ENCODE data around the gene NFE2. TPM values are rescaled to one million over a fixed set of nuclear protein-coding genes. Genes with fewer than 3 reads are reported as not detected.
"Not testable (repeated sequence)": the region's sequence is repeated elsewhere in the genome, so short reads cannot be mapped to it uniquely, and the experiment has no call there.

NFE2 gene
- total RNA-seq, 1 experiment from 2014 or later = not detected

DNA sequence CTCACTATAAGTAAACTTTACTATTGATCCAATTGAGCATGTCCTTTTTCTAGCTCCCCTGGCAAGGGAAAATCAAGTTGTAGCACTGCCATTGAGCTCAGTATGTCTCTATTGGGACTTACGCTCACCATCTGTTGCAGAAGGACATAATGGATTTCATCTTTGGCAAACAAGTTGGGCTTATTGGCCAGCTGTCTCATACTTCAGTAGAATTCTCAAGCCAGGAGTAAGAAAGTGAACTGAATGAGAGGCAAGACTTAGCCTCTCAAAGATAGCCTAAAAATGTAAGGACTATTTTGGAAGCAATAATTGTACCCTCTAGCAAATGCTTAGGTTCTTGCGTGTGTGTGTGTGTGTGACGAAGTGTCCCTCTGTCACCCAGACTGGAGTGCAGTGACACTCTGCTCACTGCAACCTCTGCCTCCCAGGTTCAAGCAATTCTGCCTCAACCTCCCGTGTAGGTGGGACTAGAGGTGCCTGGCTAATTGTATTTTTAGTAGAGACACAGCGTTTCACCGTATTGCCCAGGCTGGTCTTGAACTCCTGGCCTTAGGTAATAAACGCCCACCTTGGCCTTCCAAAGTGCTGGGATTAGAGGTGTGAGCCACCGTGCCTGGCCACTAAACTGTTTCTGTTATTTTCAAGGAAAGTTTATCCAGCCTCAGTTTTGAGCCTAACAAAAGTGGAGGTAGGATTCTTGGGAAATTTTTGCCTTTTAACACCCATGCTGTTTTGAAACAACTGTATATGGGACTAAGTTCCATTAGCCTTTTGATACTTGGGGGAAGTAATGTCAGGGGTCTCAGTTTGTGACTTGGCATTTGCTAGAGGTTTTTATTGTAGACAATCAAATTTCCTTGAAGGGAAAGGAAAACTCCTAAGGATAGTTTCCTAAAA, 13.3 kb downstream of the NFE2 start:
- in situ Hi-C loops (cut with HindIII; ENCODE audit: low pct_unique_long_range_greater_than_20kb, low sequenced_read_pairs) = no loop called here
- no peak for DNase-seq (ENCODE audit: low read depth)

DNA sequence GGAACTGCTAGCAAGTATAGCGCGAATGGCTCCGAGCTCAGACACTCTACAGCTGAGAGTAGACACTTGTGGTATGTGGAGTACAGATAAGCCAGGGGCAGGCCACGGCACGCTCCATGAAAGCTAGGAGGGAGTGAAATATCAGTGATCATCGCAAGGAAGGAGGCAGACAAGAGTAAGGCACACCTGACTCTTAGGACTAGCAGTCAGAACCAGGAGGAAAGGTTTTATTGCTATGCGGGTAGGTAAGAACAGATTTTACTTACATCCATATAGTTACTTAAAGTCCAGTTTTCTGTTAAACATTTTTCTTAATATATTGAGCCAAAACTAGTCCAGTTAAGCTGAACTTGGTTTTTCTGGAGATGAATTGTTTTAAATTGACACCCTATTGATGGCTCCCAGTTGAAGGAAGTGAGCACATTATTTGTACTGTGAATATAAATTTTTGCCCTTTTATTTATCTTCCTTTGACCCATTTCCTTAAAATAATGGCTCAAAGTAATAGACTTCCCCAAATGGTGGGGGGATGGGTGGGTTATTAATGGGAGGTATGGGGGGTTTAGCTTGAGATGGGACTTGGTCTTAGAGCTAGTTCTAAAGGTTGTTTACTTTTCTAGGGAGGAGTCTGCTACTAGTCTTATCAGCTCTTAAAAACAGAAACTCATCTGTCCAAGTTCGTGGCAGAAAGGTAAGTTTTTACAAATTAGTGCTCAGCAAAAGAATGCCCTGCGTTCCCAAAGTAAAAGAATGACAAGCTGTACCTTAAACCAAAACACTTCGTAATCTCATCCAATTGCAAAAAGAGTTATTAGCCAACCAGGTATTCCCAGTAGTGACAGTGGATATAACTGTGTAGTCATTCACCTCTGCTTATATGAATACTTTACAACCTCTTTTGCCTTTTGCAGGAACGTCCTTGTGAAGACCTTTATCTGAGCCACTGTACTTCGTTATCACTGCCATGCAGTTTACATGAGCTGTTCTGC, 14.5 kb downstream of the NFE2 start:
- no peak for DNase-seq (ENCODE audit: low read depth)
- in situ Hi-C loops (cut with HindIII; ENCODE audit: low pct_unique_long_range_greater_than_20kb, low sequenced_read_pairs) = no loop called here

GRCh38 chr12:54285150-54286041, 15.4 kb downstream of the NFE2 start:
- in situ Hi-C loops (cut with HindIII; ENCODE audit: low pct_unique_long_range_greater_than_20kb, low sequenced_read_pairs) = no loop called here
- DNase-seq (ENCODE audit: low read depth) = no peak

DNA sequence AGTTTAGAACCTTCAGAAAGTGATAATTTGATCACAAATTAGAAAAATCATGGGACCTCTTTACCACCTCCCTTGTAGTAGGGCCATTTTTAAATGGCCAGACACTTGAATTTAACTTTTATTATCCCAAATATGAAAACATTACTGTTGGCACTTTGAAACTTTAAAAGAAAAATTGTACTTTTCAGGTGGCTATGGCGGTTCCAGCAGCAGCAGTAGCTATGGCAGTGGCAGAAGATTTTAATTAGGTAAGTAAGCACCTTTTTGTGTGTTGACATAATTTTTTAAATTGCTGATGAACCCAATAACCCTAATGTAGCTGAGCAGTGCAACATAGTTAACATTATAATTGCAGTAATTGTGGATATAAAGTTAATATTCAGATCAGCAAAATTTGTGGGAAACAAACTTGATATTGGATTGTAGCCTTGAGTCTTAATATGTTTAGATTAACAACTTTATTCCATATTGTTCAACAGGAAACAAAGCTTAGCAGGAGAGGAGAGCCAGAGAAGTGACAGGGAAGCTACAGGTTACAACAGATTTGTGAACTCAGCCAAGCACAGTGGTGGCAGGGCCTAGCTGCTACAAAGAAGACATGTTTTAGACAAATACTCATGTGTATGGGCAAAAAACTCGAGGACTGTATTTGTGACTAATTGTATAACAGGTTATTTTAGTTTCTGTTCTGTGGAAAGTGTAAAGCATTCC, 16.6 kb downstream of the NFE2 start:
- DNase-seq (ENCODE audit: low read depth); in situ Hi-C loops (cut with HindIII; ENCODE audit: low pct_unique_long_range_greater_than_20kb, low sequenced_read_pairs): not testable (repeated sequence)

DNA sequence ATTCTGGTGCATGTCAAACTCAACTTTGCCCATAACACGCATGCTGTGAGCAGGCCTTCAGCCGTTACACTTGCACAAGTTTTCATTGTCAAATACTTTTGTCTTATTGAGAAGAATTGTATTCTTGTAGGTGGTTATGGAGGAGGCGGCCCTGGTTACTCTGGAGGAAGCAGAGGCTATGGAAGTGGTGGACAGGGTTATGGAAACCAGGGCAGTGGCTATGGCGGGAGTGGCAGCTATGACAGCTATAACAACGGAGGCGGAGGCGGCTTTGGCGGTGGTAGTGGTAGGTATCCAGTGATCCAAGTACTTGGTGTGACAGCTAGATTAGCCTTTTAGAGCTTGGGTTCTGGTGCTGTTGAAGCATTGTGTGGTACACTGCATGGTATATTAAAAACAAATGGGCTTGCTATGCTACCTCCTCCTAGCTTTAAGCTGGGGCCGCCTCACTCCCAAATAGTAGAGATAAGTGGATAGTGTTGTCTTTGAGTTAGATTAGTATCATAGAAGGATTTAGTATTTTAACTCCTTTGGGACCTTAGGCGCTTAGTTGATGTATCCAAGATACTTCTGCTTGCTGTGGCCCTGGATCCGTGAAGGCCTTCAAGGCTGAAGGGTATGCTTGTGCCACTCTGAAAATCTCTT, 17.7 kb downstream of the NFE2 start:
- no peak for DNase-seq (ENCODE audit: low read depth)
- in situ Hi-C loops (cut with HindIII; ENCODE audit: low pct_unique_long_range_greater_than_20kb, low sequenced_read_pairs) = no loop called here

DNA sequence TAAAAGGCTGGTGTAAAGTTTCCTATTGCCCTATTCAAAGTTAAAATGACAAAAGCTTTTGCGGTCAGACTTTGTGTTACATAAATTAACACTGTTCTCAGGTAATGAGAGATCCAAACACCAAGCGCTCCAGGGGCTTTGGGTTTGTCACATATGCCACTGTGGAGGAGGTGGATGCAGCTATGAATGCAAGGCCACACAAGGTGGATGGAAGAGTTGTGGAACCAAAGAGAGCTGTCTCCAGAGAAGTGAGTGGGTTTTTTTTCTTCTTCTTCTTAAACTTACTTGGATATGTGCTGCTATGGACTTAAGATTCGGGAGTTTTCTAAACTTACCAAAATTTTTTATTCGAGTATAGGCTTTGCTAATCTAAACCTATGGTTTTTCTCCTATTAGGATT, 19.1 kb downstream of the NFE2 start:
- DNase-seq (ENCODE audit: low read depth); in situ Hi-C loops (cut with HindIII; ENCODE audit: low pct_unique_long_range_greater_than_20kb, low sequenced_read_pairs): not testable (repeated sequence)

- DNase-seq (ENCODE audit: low read depth); in situ Hi-C loops (cut with HindIII; ENCODE audit: low pct_unique_long_range_greater_than_20kb, low sequenced_read_pairs): not testable (repeated sequence)
Observed at GRCh38 chr12:54281261-54281638, 19.6 kb downstream of the NFE2 start.

GRCh38 chr12:54280468-54281260, 20.2 kb downstream of the NFE2 start, which contains the start of gene HNRNPA1:
HNRNPA1 (plus strand) TSS chr12:54280726; CDS start chr12:54280808, 82 bp downstream.
- DNase-seq (ENCODE audit: low read depth) = peak; percentile 100

DNA sequence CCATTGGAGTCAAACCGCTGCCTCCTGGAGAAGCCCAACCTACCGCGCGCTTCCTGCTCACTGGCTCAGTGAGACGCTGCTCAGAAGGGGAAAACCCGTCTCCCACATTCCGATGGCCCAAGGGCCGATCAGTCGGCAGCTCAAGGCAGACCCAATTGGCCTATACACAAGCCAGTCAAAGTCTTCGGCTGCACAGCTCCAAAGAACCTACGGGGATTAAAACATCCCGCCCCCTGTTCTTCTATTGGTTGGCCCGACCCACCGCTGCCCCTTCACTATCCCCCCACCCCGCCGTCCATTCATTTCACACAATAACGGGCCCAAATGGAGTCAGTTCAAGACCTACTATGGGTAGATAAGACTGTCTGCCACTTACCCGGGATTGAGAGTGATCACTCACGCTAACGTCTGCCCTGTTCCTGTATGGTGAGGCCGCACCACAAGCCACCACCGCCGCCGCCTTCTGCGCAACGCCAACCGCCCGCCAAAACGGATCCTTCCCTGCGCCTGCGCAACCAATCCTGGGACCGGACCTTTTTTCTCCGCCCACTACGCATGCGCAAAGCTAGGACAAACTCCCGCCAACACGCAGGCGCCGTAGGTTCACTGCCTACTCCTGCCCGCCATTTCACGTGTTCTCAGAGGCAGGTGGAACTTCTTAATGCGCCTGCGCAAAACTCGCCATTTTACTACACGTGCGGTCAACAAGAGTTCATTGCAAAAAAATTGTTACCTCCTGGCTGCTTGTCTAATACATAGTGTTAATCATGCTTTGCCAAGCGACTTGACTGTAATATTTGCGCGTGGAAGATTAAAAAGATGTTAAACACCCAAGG, 21.0 kb downstream of the NFE2 start, which contains the start of gene CBX5:
Gene CBX5, minus strand, starts transcription at position 491 of the 836 bp plus-strand sequence. CDS start 22,472 bp downstream, outside the sequence.
- in situ Hi-C loops (cut with HindIII; ENCODE audit: low pct_unique_long_range_greater_than_20kb, low sequenced_read_pairs) = no loop called here
- peak; percentile 99 for DNase-seq (ENCODE audit: low read depth)

More at GRCh38 chr12:54280468-54281260, 20.2 kb downstream of the NFE2 start, which contains the start of gene HNRNPA1:
- in situ Hi-C loops (cut with HindIII; ENCODE audit: low pct_unique_long_range_greater_than_20kb, low sequenced_read_pairs) = no loop called here

GRCh38 chr12:54279227-54279631, 21.6 kb downstream of the NFE2 start:
- in situ Hi-C loops (cut with HindIII; ENCODE audit: low pct_unique_long_range_greater_than_20kb, low sequenced_read_pairs) = no loop called here
- DNase-seq (ENCODE audit: low read depth) = no peak

DNA sequence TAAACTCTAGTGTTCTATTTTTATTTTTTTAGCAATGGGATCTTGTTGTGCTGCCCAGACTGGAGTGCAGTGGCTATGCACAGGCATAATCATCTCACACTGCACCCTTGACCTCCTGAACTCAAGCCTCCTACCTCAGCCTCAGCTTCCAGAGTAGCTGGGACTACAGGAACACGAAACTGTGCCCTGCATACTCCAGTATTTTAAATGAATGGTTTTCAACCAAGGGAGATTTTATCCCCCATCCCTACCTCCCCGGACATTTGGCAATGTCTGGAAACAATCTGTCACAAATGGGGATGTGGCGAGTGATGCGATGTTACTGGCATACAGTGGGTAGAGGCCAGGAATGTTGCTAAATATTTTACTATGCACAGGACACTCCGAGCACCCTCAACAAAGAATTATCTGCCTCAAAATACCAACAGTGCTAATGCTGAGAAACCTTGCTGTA, 23.0 kb downstream of the NFE2 start:
- DNase-seq (ENCODE audit: low read depth) = no peak
- in situ Hi-C loops (cut with HindIII; ENCODE audit: low pct_unique_long_range_greater_than_20kb, low sequenced_read_pairs) = no loop called here

DNA sequence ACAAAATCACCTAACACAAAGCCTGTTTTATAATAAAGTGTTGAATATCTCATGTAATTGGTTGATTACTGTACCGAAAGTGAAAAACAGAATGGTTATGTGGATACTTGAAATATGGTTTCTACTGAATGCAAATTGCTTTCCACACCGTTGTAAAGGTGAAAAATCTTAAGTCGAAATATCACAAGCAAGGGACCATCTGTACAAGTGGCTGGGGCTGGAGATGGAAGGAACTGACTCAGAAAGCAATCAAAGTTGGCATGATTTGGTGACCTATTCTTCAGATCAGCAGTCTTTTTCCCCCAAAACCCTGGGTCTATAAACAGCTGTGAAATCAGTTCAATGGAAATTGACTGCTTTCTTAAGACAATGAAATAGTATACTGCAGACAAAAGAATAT, 24.4 kb downstream of the NFE2 start:
- in situ Hi-C loops (cut with HindIII; ENCODE audit: low pct_unique_long_range_greater_than_20kb, low sequenced_read_pairs) = no loop called here
- DNase-seq (ENCODE audit: low read depth) = no peak

- in situ Hi-C loops (cut with HindIII; ENCODE audit: low pct_unique_long_range_greater_than_20kb, low sequenced_read_pairs) = no loop called here
Observed at GRCh38 chr12:54273981-54274380, 26.8 kb downstream of the NFE2 start.

DNA sequence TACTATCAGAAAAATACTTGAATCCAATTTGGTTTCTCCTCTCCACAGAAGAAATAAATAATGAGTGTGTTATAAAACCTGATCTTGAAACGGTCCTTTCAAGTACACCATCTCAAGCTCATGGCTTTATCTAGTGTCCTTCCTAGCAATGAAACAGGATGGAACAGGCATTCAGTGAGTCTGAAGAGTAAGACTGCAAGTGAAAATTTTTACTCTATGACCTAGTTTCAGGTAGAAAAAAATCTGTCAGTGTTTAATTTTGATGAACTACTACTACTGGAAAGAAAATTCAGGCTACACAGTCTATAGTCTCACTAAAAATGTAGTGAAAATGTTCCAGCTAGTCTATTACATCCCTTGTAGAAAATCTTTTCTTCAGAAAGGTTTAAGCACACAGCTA, 28.6 kb downstream of the NFE2 start:
- in situ Hi-C loops (cut with HindIII; ENCODE audit: low pct_unique_long_range_greater_than_20kb, low sequenced_read_pairs) = no loop called here
- DNase-seq (ENCODE audit: low read depth) = no peak

More at GRCh38 chr12:54273981-54274380, 26.8 kb downstream of the NFE2 start:
- DNase-seq (ENCODE audit: low read depth) = no peak

- in situ Hi-C loops (cut with HindIII; ENCODE audit: low pct_unique_long_range_greater_than_20kb, low sequenced_read_pairs) = no loop called here
- no peak for DNase-seq (ENCODE audit: low read depth)
Observed at GRCh38 chr12:54270345-54270744, 30.5 kb downstream of the NFE2 start.

All from Caki2 (cell line).